Effector memory CD4-positive, alpha-beta T cell (primary cell): Measurements from ENCODE around the gene GPX8.

ENCODE experiments used
- DNase-seq, 3 donors: peaks; one replicate each; pipeline ENCODE4 v3.0.0-alpha.2; 2020
- H3K27ac ChIP-seq: 2 replicates; pipeline ENCODE4 v1.7.0; 2013; ENCODE audit warnings: mild to moderate bottlenecking, low read length, moderate library complexity; ENCODE audit not compliant: insufficient read depth, poor library complexity, severe bottlenecking
- H3K27me3 ChIP-seq: replicated peaks from 2 replicates; pipeline ENCODE4 v1.7.0; 2013; ENCODE audit warnings: mild to moderate bottlenecking, low read length; ENCODE audit not compliant: insufficient read depth, control insufficient read depth, poor library complexity, severe bottlenecking
- H3K36me3 ChIP-seq: 2 replicates; pipeline ENCODE4 v1.7.0; 2013; ENCODE audit warnings: mild to moderate bottlenecking, low read length, moderate library complexity; ENCODE audit not compliant: control insufficient read depth, insufficient read depth
- H3K4me1 ChIP-seq: 2 replicates; pipeline ENCODE4 v1.7.0; 2013; ENCODE audit warnings: low read length, mild to moderate bottlenecking; ENCODE audit not compliant: control insufficient read depth, insufficient read depth, poor library complexity, severe bottlenecking
- H3K4me3 ChIP-seq: 2 replicates; pipeline ENCODE4 v1.7.0; 2013; ENCODE audit warnings: low read length, low read depth, mild to moderate bottlenecking; ENCODE audit not compliant: insufficient read depth, poor library complexity, severe bottlenecking
- H3K9me3 ChIP-seq: 2 replicates; pipeline ENCODE4 v1.7.0; 2013; ENCODE audit warnings: mild to moderate bottlenecking, low read length, moderate library complexity; ENCODE audit not compliant: control insufficient read depth

GPX8 gene

DNA sequence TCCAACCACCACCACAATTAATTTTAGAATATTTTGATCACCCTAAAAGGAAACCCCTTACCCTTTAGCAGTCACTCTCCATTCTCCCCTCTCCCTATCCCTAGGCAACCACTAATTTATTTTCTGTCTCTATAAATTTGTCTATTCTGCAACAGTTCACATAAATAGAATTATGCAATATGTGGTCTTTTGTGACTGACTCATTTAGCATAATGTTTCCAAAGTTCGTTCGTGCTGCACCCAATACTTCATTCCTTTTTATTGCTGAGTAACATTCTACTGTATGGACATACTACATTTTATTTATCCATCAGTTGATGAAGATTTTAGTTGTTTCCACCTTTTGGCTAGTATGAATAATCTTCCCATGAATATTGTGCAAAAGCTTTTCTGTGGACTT, 31.2 kb downstream of the GPX8 start:
- H3K4me1 ChIP-seq = no peaks in the 10 kb centered on the region

DNA sequence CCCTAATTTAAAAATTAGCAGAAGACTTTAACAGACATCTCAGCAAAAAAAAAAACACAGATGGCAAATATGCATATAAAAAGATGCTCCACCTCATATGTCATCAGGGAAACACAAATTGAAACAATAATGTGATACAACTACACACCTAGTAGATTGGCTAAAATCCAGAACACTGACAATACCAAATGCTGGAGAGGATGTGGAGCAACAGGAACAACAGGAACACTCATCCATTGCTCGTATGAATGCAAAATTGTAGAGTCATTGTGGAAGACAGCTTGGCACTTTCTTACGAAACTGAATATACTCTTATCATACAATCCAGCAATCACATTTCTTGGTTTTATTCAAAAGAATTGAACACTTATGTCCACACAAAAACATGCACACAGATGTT, 45.0 kb downstream of the GPX8 start:
- H3K4me1 ChIP-seq = no peaks in the 10 kb centered on the region
- H3K36me3 ChIP-seq = no peaks in the 10 kb centered on the region
- no peaks in the 10 kb centered on the region for H3K27me3 ChIP-seq
- DNase-seq = no peak
- H3K9me3 ChIP-seq = no peaks in the 10 kb centered on the region
- H3K27ac ChIP-seq = no peak overlapping the region
- no peak overlapping the region for H3K4me3 ChIP-seq

More for the DNA sequence above, 31.2 kb downstream of the GPX8 start:
- Histone ChIP-seq H3K36me3 (no peaks in the 10 kb centered on the region), H3K9me3 (no peaks in the 10 kb centered on the region), H3K4me3 (no peak overlapping the region), H3K27me3 (peaks cover 23% of the 10 kb centered on the region), H3K27ac (no peak overlapping the region)
- DNase-seq = no peak

DNA sequence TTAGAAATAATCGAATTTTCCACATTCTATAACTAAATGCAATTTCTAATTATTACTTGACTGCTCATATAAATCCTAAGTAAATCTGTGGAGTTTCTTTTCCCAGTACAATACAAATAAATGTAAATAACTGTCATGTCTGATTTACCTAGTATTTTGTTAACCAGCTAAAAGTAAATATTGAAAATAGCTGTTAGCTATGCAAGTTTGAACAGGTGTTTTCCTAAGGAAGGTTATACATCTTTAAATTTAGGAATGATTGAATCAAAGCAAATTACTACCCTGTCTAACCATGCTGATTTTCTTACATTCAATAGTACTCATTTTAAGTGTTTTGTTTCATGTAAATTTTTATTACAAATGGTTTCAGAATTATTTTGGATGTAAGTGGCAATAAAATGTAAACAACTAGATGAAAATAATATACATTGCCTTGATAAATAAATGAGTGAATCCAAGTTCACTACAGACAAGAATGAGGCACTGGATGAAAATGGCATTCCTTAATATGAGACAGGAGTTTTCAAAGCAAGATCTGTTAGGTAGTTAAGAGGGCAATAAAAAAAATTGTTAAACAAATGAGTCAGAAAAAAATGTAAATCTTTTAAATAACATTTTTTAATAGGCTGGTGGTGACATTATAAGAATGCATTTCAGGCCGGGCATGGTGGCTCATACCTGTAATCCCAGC, 51.4 kb downstream of the GPX8 start:
- no peaks in the 10 kb centered on the region for H3K4me1 ChIP-seq
- no peak for DNase-seq

More for the DNA sequence above, 51.4 kb downstream of the GPX8 start:
- H3K27ac ChIP-seq = no peak overlapping the region
- H3K27me3 ChIP-seq = no peaks in the 10 kb centered on the region
- H3K9me3 ChIP-seq = no peaks in the 10 kb centered on the region
- H3K36me3 ChIP-seq = no peaks in the 10 kb centered on the region
- H3K4me3 ChIP-seq = no peak overlapping the region
